PC-3 (cell line): ENCODE results near the gene CNNM3. TPM values are rescaled to one million over a fixed set of nuclear protein-coding genes. Genes with fewer than 3 reads are reported as not detected.
A peak's percentile ranks its signal among the peaks of the same experiment; 100 is the strongest.

ENCODE experiments used
- ATAC-seq: fragments of 200-7000 bp; cut with Tn5 transposase; 2 replicates; pipeline ENCODE4 v1.9.1; 2020; ENCODE audit warnings: mild to moderate bottlenecking, moderate library complexity
- BruUV-seq: library from RNA; stranded (reverse); fragments of 400-500 nt; replicated peaks from 2 replicates; lab custom pipeline; 2021; lab: Mats Ljungman, UMichigan
- CTCF ChIA-PET: fragments of 300-600 bp; sonication (Branson Sonifier 250); formaldehyde crosslinking; loops from one replicate; lab custom pipeline; 2022; ENCODE audit warnings: antibody characterized with exemption; lab: Charles Lee
- POLR2A ChIA-PET: fragments of 300-600 bp; sonication (Branson Sonifier 250); formaldehyde crosslinking; loops from one replicate; lab custom pipeline; 2022; ENCODE audit warnings: antibody characterized with exemption; ENCODE audit not compliant: unreplicated experiment; lab: Charles Lee
- DNase-seq: peaks from one replicate; pipeline ENCODE4 v3.0.0-alpha.2; 2015
- H2AFZ ChIP-seq: fragments of 300-600 bp; sonication (generic); 2 replicates; pipeline ENCODE4 v1.6.0; 2016; ENCODE audit warnings: antibody characterized with exemption, low read length
- H3F3A ChIP-seq: fragments of 300-600 bp; sonication (generic); one replicate; pipeline ENCODE4 v1.6.0; 2017; ENCODE audit warnings: antibody characterized with exemption, low read length, control low read depth, mild to moderate bottlenecking; ENCODE audit not compliant: unreplicated experiment
- H3K27ac ChIP-seq: fragments of 300-600 bp; sonication (generic); 2 replicates; pipeline ENCODE4 v1.5.1; 2016; ENCODE audit warnings: mild to moderate bottlenecking, low read length
- H3K27me3 ChIP-seq: fragments of 300-600 bp; sonication (generic); 2 replicates; pipeline ENCODE4 v1.6.1; 2016; ENCODE audit warnings: low read length, mixed read lengths
- H3K36me3 ChIP-seq: fragments of 300-600 bp; sonication (generic); 2 replicates; pipeline ENCODE4 v1.6.1; 2016; ENCODE audit warnings: low read depth, mixed run types, low read length, mixed read lengths
- H3K4me1 ChIP-seq: fragments of 300-600 bp; sonication (generic); 2 replicates; pipeline ENCODE4 v1.5.1; 2016; ENCODE audit warnings: low read length; ENCODE audit not compliant: insufficient read depth
- H3K4me2 ChIP-seq: fragments of 300-600 bp; sonication (generic); 2 replicates; pipeline ENCODE4 v1.6.0; 2016; ENCODE audit warnings: low read length
- H3K4me3 ChIP-seq: fragments of 300-600 bp; sonication (generic); 2 replicates; pipeline ENCODE4 v1.5.1; 2016; ENCODE audit warnings: mild to moderate bottlenecking, low read length, mixed read lengths
- H3K79me2 ChIP-seq: fragments of 300-600 bp; sonication (generic); 2 replicates; pipeline ENCODE4 v1.6.1; 2017; ENCODE audit warnings: low read length, mixed read lengths
- H3K9ac ChIP-seq: fragments of 300-600 bp; sonication (generic); 2 replicates; pipeline ENCODE4 v1.6.0; 2016; ENCODE audit warnings: mild to moderate bottlenecking, low read length
- H3K9me2 ChIP-seq: fragments of 300-600 bp; sonication (generic); replicated peaks from 2 replicates; pipeline ENCODE4 v1.6.1; 2016; ENCODE audit warnings: mixed run types, low read length, mixed read lengths
- H3K9me3 ChIP-seq: fragments of 300-600 bp; sonication (generic); 2 replicates; pipeline ENCODE4 v1.6.1; 2016; ENCODE audit warnings: low read length, mixed read lengths
- H4K20me1 ChIP-seq: fragments of 300-600 bp; sonication (generic); 2 replicates; pipeline ENCODE4 v1.6.1; 2016; ENCODE audit warnings: low read length, mixed read lengths
- EZH2 ChIP-seq: fragments of 300-600 bp; sonication (generic); IDR thresholded peaks from one replicate; pipeline ENCODE4 v1.6.1; 2017; ENCODE audit warnings: antibody characterized with exemption, mild to moderate bottlenecking, low read length; ENCODE audit not compliant: unreplicated experiment
- EZH2phosphoT487 ChIP-seq: fragments of 300-600 bp; sonication (generic); IDR thresholded peaks from 2 replicates; pipeline ENCODE4 v1.6.1; 2018; ENCODE audit warnings: mild to moderate bottlenecking, antibody characterized with exemption, low read length, borderline replicate concordance
- intact Hi-C: fragments of 100-400 bp; cut with micrococcal nuclease; formaldehyde crosslinking; loops from 2 replicates; pipeline ENCODE4 v1.9.0; 2023
- total RNA-seq: library from RNA; depleted of rRNA; stranded (reverse); fragments of >200 nt; gene quantifications from 2 replicates; pipeline ENCODE4 v1.2.3, GENCODE V29; 2014
- TF ChIP-seq, protein P1 (sequence below): fragments of 300-600 bp; sonication (generic); conservative IDR thresholded peaks from 2 replicates; pipeline ENCODE4 v1.5.1; 2017; ENCODE audit warnings: antibody characterized with exemption, low read depth, mild to moderate bottlenecking, low read length

CNNM3 gene
- total RNA-seq, 1 experiment from 2014 or later, result 9.0 TPM

DNA sequence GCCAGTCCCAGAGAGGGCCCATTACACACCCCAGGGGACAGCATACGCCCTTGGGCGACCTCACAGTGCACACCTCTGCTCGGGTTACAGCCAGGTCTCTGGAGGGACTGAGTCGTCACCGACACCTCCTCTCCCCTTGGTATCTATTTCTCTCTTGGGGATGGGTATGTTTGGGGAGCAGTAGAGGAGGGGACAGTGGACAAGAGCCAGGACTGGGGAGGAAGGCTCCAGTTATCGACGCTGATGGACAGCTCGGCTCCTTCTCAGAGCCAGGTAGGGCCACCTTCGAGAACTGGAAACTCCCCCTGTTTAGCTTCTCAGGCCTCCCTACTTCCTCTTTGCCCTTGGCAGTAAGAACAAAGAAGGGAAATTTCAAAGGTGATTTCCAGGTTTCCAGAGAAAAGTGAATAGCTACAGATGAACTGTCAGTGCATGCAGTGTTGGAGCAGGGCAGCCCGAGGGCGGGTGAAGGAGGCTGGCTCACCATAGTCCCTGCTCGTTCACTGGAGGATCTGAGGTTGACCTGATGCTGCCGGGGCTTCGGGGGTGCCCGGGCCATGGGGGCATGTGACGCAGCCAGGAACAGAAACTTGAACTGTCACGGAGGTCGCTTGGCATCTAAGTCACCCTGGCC, 58.2 kb downstream of the CNNM3 start:
- Histone ChIP-seq H3K36me3 (no peaks in the 10 kb centered on the region), H3K27me3 (no peaks in the 10 kb centered on the region), H4K20me1 (no peaks in the 10 kb centered on the region), H3K79me2 (no peaks in the 10 kb centered on the region), H3K4me1 (peaks cover 44% of the 10 kb centered on the region), H3K9me3 (no peaks in the 10 kb centered on the region), H2AFZ (no peak overlapping the region), H3K9me2 (no peaks in the 10 kb centered on the region), H3K27ac (no peak overlapping the region), H3K4me2 (no peak overlapping the region), H3K4me3 (no peak overlapping the region), H3K9ac (no peak overlapping the region), H3F3A (no peaks in the 10 kb centered on the region)
- DNase-seq, result no peak
- no TSS peak for BruUV-seq
- no peak for TF ChIP-seq EZH2phosphoT487
- no peak for TF ChIP-seq EZH2
- TF ChIP-seq, protein P1, sequence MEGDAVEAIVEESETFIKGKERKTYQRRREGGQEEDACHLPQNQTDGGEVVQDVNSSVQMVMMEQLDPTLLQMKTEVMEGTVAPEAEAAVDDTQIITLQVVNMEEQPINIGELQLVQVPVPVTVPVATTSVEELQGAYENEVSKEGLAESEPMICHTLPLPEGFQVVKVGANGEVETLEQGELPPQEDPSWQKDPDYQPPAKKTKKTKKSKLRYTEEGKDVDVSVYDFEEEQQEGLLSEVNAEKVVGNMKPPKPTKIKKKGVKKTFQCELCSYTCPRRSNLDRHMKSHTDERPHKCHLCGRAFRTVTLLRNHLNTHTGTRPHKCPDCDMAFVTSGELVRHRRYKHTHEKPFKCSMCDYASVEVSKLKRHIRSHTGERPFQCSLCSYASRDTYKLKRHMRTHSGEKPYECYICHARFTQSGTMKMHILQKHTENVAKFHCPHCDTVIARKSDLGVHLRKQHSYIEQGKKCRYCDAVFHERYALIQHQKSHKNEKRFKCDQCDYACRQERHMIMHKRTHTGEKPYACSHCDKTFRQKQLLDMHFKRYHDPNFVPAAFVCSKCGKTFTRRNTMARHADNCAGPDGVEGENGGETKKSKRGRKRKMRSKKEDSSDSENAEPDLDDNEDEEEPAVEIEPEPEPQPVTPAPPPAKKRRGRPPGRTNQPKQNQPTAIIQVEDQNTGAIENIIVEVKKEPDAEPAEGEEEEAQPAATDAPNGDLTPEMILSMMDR, result no peak
- ChIA-PET POLR2A (no interaction called here), CTCF (no interaction called here)
- no peak for ATAC-seq
- intact Hi-C loops, result loop anchor here (5.0 kb wide), 1 partner anchor 78 kb away; no protein-coding TSS in a partner anchor

DNA sequence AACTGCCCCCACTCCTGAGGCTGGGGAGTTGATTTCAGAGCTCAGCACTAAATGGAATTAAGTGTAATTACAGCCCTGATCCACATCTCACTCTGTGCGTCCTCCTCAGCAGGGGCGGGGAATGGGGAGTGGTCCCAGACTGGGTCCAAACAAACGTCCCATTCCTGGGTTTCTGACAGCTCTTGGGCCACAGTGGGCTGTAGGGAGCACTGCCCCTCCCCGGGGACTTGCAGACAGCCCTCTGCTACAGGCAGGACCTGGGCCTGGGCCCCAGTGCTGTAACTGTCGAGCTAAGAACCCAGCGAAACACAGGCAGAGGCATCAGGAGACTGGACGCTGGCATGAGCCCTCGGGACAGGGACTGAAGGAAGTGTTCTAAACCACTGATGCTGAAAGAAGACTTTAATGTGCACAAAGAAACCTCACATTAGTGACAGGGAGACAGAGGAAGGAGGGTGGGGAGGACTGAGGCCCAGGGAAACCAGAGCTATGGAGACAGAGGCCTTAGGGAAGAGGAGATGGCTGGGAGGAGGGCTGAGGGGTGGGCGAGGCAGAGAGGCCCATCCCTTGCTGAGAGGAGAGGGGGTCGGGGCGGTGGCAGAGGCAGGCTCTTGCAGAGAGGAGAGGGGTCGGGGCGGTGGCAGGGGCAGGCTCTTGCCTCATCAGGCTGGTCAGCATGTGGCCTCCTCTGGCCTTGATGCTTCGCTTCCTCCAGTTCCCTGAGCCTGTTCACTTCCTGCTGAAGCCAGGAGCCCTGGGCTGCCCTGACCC, 59.6 kb downstream of the CNNM3 start:
- DNase-seq (no peak), ATAC-seq (peak; percentile 10; the same call in 1 of the 2 replicates)
- Histone ChIP-seq H4K20me1 (no peaks in the 10 kb centered on the region), H3K9me2 (no peaks in the 10 kb centered on the region), H3K4me3 (no peak overlapping the region), H3K27me3 (no peaks in the 10 kb centered on the region), H3K36me3 (no peaks in the 10 kb centered on the region), H3K9me3 (no peaks in the 10 kb centered on the region), H3K27ac (peak overlapping the region; percentile 61), H3K79me2 (no peaks in the 10 kb centered on the region), H3K4me2 (peak overlapping the region; percentile 45; the same call in 1 of the 2 replicates), H3K9ac (no peak overlapping the region), H3K4me1 (peaks cover 40% of the 10 kb centered on the region), H2AFZ (no peak overlapping the region), H3F3A (no peaks in the 10 kb centered on the region)
- ChIA-PET CTCF (no interaction called here), POLR2A (no interaction called here)
- no TSS peak for BruUV-seq
- intact Hi-C loops, result no loop called here
- no peak for TF ChIP-seq EZH2

DNA sequence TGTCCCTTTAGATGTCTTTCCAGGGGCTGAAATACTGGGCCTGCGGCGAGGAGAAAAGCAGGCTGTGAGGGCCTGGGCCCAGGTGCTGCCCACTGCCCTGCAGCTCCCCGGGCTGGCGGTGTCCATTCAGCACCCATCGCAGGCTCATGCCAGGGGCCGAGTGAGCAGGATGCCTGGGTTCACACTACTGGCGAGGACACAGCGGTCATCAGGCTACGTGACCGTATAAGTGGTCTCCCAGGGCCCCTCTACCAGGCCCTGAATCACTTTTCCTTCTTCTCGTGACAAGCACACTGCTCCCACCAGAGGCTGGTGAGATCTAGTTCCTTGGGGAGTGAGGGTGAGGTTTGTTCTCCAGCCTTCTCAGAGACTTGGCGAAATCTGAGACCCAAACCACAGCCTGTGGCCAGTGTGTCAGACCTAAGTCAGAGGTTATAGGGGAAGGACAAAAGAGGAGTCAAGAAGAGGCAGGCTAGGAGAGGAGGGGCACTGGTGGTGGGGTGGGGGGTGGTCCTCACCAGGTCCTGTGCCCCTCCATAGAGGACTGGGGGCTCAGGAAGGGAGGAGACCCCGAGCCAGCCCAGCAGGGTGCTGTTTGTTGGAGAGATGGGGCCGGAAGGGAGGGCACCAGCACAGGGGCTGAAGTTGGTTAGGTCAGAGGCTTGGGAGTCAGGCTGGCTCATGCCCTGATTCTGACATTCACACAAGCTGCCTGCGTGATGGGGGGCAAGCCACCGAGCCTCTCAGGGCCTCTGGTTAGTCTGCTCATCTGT, 60.4 kb downstream of the CNNM3 start:
- peak overlapping the region; percentile 61 for H3K27ac ChIP-seq
- no peaks in the 10 kb centered on the region for H3K27me3 ChIP-seq
- ATAC-seq (peak; percentile 72), DNase-seq (peak; percentile 68)
- TF ChIP-seq EZH2phosphoT487, result no peak
- CTCF ChIA-PET, result no interaction called here
- intact Hi-C loops, result no loop called here
- H3K9me3 ChIP-seq, result no peaks in the 10 kb centered on the region
- no peak overlapping the region for H2AFZ ChIP-seq
- no peaks in the 10 kb centered on the region for H4K20me1 ChIP-seq
- POLR2A ChIA-PET, result no interaction called here
- no peak overlapping the region for H3K4me3 ChIP-seq
- no peaks in the 10 kb centered on the region for H3K36me3 ChIP-seq
- H3K79me2 ChIP-seq, result no peaks in the 10 kb centered on the region
- BruUV-seq, result no TSS peak
- no peak overlapping the region for H3K9ac ChIP-seq
- H3K4me1 ChIP-seq, result peaks cover 38% of the 10 kb centered on the region
- H3K4me2 ChIP-seq, result peak overlapping the region; percentile 45; the same call in 1 of the 2 replicates
- no peaks in the 10 kb centered on the region for H3F3A ChIP-seq
- no peaks in the 10 kb centered on the region for H3K9me2 ChIP-seq
